Naive thymus-derived CD8-positive, alpha-beta T cell (primary cell): ENCODE data around the gene GYPC. TPM values are rescaled to one million over a fixed set of nuclear protein-coding genes. Genes with fewer than 3 reads are reported as not detected.

Experiments
- ATAC-seq, 2 donors: fragments of 150-1000 bp; cut with Tn5 transposase in 1 of 2; sonication (Bioruptor Pico), chemical (Tn5 transposase) in 1 of 2; 1 replicate in 1 of 2; 2 replicates in 1 of 2; pipeline ENCODE4 v1.10.0; 2021; ENCODE audit warnings: mild to moderate bottlenecking in 2 of 2, moderate library complexity in 2 of 2
- POLR2A ChIA-PET: fragments of 350-600 bp; sonication (Branson Sonifier 250); formaldehyde crosslinking; loops from one replicate; lab custom pipeline; 2021; ENCODE audit warnings: antibody characterized with exemption; lab: Charles Lee
- DNase-seq, 10 donors: peaks; one replicate each; pipeline versions ENCODE4 v3.0.0 to v3.0.0-alpha.2; 2020 to 2022
- H3K27ac Mint-ChIP-seq, 10 donors: one replicate each; pipeline ENCODE4 v1.8.0; 2020 to 2022; ENCODE audit warnings: mild to moderate bottlenecking in 10 of 10, mixed read lengths in 10 of 10, moderate library complexity in 4 of 10, inconsistent platforms in 1 of 10
- H3K27me3 Mint-ChIP-seq, 5 donors: one replicate each; pipeline ENCODE4 v1.8.0; 2021 to 2022; ENCODE audit warnings: mixed read lengths in 5 of 5
- H3K36me3 Mint-ChIP-seq, 3 donors: one replicate each; pipeline ENCODE4 v1.8.0; 2020 to 2022; ENCODE audit warnings: mixed read lengths in 3 of 3, mild to moderate bottlenecking in 2 of 3, inconsistent platforms in 1 of 3
- H3K4me1 Mint-ChIP-seq, 4 donors: one replicate each; pipeline ENCODE4 v1.8.0; 2021 to 2022; ENCODE audit warnings: mixed read lengths in 4 of 4
- H3K4me3 Mint-ChIP-seq, 10 donors: one replicate each; pipeline ENCODE4 v1.8.0; 2020 to 2022; ENCODE audit warnings: mild to moderate bottlenecking in 10 of 10, mixed read lengths in 10 of 10, moderate library complexity in 6 of 10, inconsistent platforms in 1 of 10
- H3K9me3 Mint-ChIP-seq, 9 donors: one replicate each; pipeline ENCODE4 v1.8.0; 2020 to 2022; ENCODE audit warnings: mixed read lengths in 9 of 9, mild to moderate bottlenecking in 3 of 9, inconsistent platforms in 1 of 9, moderate library complexity in 1 of 9
- polyA plus RNA-seq, 3 donors: library from polyadenylated mRNA; unstranded; fragments of 300-500 nt; fragmentation: Illumina TruSeq; gene quantifications; one replicate each; pipeline ENCODE4 v1.2.3, GENCODE V29; 2021
- total RNA-seq, 8 experiments: library from RNA in 2 of 8; stranded (reverse) in 2 of 8; gene quantifications; one replicate each; pipeline ENCODE4 v1.2.3 and lab custom pipeline; 2021 to 2026

The GYPC gene, protein sequence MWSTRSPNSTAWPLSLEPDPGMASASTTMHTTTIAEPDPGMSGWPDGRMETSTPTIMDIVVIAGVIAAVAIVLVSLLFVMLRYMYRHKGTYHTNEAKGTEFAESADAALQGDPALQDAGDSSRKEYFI
- total RNA-seq = 100 to 1,000 TPM; 151 to 152 TPM
- 100 to 1,000 TPM; 199 to 303 (median 265) TPM for polyA plus RNA-seq
- total RNA-seq (lab: John Stamatoyannopoulos, UW) = 73.6 to 127 (median 106) reads per million in 6 experiments

DNA sequence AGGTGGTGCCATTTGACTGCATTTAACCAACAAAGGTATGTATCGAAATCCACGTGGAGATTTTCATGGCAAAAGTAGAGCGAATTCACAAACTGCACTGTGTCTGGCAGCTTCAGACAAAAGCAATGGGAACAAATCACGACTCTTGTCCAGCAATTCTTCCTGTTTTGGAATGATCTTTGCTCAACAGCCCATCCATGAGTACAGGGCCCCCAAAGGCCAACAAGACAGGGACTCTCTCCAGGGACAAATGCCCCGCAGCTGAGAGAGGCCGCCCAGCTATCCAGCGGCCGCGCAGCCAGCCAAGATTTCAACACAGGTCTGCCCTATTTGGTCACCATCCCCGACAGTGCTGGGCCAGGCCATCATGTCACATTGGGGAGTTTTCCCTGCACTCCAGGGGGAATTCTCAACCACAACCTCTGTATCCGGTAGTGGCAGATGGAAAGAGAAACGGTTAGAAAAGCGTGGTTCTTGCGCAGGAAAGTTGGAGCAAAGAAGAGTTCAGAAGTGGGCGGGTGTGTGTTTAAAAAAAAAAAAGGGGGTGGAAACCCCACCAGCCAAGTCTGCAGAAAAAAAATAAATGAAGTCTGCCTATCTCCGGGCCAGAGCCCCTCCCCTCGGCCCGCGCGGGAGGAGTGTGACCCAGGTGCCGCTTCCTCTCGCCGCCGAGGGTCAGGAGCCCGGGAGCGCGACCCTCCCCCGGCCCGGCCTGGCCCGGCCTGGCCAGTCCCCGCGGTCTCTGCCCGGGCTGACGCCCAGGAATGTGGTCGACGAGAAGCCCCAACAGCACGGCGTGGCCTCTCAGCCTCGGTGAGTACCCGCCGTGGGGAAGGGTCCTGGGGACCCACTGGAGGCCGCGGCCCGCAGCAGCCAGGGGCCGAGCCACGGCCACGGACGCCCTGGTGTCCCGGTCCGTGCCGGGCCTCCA is at the start of gene GYPC:
GYPC (plus strand) TSS at position 659 of the 931 bp plus-strand sequence; CDS start at position 765, 106 bp downstream.
- Mint-ChIP-seq H3K9me3 (peaks cover 0 to 7% (median 3%) of the 10 kb centered on the region in 9 donors), H3K36me3 (peaks cover 3 to 8% (median 8%) of the 10 kb centered on the region in 3 donors), H3K27ac (peak within 1 kb of the TSS; percentile 93 to 100 (median 98)), H3K4me3 (peak within 1 kb of the TSS; percentile 94 to 100 (median 98)), H3K4me1 (peaks cover 26 to 54% (median 51%) of the 10 kb centered on the region in 4 donors), H3K27me3 (no peaks in the 10 kb centered on the region)
- ATAC-seq (peak; percentile 25 to 50), DNase-seq (peak in 8 of 10 donors; percentile 47 to 69 (median 58))
- POLR2A ChIA-PET = interaction anchor here (2.7 kb wide), 1 partner anchor 107 kb away, joined by 27 read pairs; no protein-coding TSS in a partner anchor

DNA sequence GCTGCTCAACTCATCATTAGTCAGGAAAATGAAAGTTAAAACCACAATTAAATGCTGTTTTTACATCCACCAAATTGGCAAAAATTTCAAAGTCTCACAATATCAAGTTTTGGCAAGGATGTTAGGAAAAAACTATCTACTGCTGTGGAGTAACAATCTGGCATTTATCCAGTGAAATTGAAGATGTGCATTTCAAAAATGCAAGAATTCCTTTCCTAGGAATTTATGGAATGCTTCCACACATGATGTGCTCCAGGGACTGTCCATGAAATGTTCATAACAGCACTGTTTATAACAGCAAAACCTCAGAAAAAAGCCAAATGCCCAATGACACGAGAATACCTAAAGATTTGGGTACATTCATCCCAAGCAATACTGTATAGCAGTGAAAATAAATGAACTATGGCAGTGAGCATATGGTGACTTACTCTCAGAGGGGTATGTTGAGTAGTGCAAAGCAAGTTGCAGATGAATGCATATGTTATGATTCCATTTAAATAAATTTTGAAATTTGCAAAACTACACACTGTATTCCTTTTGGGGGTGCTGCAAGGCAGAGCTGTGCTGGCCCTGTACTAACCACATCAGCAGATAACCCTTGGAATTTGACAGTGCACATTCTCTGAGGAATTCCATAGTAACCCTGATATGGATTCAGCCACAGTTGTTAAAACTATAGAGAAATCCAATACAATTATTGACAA is 41.3 kb upstream of the GYPC start:
- Mint-ChIP-seq H3K27me3 (no peaks in the 10 kb centered on the region), H3K9me3 (peaks cover 0 to 20% (median 0%) of the 10 kb centered on the region in 9 donors), H3K4me3 (no peak overlapping the region), H3K36me3 (peaks cover 0 to 3% (median 0%) of the 10 kb centered on the region in 3 donors), H3K4me1 (peaks cover 2 to 8% (median 6%) of the 10 kb centered on the region in 4 donors), H3K27ac (no peak overlapping the region)
- DNase-seq (no peak), ATAC-seq (no peak)
- POLR2A ChIA-PET = no interaction called here

DNA sequence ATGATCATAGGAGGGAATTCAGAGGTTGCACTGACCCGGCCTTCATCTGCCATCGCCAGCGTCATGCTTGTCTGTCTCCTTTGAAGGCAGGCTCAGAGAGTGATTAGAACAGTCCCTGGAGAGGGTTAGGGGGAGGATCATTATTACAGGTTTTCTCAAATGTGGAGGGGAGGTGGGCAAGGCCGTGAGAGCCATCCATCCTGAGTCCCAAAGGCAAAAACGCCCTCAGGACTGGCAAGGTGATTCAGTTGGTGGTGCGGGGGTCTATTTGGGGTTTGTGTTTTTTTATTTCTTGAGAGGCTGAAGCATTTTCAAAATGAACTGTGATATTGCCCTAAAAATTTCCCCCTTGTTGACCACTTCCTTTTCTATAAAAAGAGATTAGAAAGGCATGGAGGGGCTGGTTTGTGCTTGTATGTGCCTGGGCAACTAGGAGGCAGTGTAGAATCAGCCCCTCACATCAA is 39.3 kb upstream of the GYPC start:
- H3K36me3 Mint-ChIP-seq = no peaks in the 10 kb centered on the region
- POLR2A ChIA-PET = no interaction called here
- ATAC-seq = no peak
- no peak for DNase-seq
- peaks cover 0 to 5% (median 2%) of the 10 kb centered on the region in 9 donors for H3K9me3 Mint-ChIP-seq
- H3K27ac Mint-ChIP-seq = peak overlapping the region in 2 of 10 donors; percentile 4 to 7
- H3K4me1 Mint-ChIP-seq = peaks cover 2 to 10% (median 6%) of the 10 kb centered on the region in 4 donors
- no peaks in the 10 kb centered on the region for H3K27me3 Mint-ChIP-seq
- no peak overlapping the region for H3K4me3 Mint-ChIP-seq

DNA sequence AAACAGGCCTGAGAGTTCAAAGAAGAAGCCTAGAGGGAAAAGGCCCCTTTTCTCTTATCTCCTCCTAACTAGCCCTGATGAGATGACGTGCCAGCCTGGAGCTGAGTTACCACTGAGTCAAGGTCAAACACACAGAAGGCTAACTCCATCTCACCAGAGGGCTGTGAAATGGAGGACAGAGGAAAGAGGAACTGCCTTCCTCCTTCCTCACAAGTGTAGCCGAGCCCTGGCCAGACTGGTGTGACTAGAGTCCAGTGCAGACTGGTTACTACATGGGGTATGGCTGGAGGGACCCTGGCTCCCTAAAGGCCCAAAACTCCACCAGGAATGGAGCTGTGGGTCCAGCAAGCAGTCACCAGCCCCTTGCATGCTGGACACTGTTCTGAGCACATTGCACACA is 35.7 kb upstream of the GYPC start:
- Mint-ChIP-seq H3K27ac (no peak overlapping the region), H3K4me1 (peaks cover 2 to 10% (median 5%) of the 10 kb centered on the region in 4 donors), H3K36me3 (no peaks in the 10 kb centered on the region), H3K4me3 (no peak overlapping the region), H3K27me3 (peaks cover 0 to 1% (median 0%) of the 10 kb centered on the region in 5 donors), H3K9me3 (peaks cover 0 to 3% (median 0%) of the 10 kb centered on the region in 9 donors)
- no peak for DNase-seq
- POLR2A ChIA-PET = no interaction called here
- ATAC-seq = no peak

DNA sequence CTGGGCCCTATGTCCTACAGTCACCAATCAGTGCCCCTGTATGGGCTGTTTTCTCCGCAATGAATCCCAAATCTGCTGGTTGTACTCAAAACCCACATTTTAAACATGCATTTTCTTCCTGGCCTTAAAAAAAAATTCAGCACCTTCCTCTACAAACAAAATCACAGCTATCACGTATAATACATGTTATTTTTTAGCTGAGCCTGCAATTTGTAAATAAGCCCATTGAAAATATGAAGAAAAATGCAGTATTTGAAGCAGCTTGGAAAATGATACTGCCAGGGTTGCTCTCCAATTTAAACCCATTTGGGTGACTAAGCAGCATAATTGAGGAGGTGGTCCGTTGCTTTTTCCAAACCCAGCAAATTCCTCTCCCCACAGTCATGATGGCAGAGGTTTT is 33.0 kb upstream of the GYPC start:
- POLR2A ChIA-PET = no interaction called here
- ATAC-seq = no peak
- no peak for DNase-seq
- Mint-ChIP-seq H3K27me3 (peaks cover 0 to 10% (median 1%) of the 10 kb centered on the region in 5 donors), H3K36me3 (no peaks in the 10 kb centered on the region), H3K4me3 (no peak overlapping the region), H3K4me1 (peaks cover 0 to 4% (median 0%) of the 10 kb centered on the region in 4 donors), H3K9me3 (peaks cover 0 to 3% (median 0%) of the 10 kb centered on the region in 9 donors), H3K27ac (no peak overlapping the region)

DNA sequence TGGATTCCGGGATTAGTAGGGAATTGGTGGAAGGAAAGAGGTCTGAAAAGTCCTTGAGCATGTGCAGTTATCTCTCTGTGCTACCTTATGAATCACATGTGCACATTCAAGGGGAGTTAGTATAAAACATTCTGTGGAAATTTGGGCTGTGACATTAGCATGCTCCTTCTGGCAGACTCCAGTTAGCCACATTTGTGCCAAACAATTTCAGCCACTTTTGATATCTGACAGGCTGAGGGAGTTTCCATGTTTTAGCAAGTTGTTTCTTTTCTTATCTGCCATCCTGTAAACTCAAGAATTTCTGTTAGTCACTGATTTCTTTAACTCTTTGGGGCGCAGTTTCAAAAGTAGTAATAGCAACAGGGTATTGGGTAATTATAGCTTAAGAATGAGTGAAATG is 28.3 kb upstream of the GYPC start:
- H3K9me3 Mint-ChIP-seq = no peaks in the 10 kb centered on the region
- peaks cover 0 to 10% (median 2%) of the 10 kb centered on the region in 5 donors for H3K27me3 Mint-ChIP-seq
- ATAC-seq (no peak), DNase-seq (no peak)
- H3K27ac Mint-ChIP-seq = no peak overlapping the region
- POLR2A ChIA-PET = no interaction called here
- no peaks in the 10 kb centered on the region for H3K36me3 Mint-ChIP-seq
- no peak overlapping the region for H3K4me3 Mint-ChIP-seq
- no peaks in the 10 kb centered on the region for H3K4me1 Mint-ChIP-seq

DNA sequence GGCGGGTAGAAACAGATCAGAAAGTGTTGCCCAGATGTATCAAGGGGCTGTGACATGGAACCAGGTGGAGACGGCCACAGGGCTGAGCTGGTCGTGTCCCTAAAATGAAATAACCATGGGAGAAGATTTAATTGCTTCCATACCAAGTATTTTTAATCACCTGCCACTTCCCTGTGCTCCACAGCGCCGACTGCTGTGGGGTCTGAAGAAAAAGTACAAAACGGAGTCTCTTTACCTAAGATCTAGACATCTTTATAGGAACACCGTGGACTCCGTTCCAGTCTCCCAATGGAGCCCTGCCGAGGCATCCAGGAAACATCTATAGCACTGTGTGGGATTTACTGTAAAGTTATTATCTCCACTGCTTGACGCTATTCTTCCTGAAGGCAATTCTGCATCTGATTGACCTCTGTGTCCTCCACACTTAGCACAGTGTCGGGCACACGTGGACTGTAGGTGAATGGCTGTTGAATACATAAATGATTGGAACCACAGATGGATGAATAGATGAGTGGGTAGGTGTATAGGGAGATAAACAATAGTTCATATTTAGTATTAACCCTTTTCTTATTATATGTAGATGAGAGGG is 21.6 kb upstream of the GYPC start:
- no peak overlapping the region for H3K4me3 Mint-ChIP-seq
- no peaks in the 10 kb centered on the region for H3K27me3 Mint-ChIP-seq
- H3K4me1 Mint-ChIP-seq = peaks cover 3 to 7% (median 5%) of the 10 kb centered on the region in 4 donors
- H3K9me3 Mint-ChIP-seq = no peaks in the 10 kb centered on the region
- DNase-seq (peak in 6 of 10 donors; percentile 13 to 41 (median 24)), ATAC-seq (no peak)
- POLR2A ChIA-PET = no interaction called here
- H3K36me3 Mint-ChIP-seq = no peaks in the 10 kb centered on the region
- H3K27ac Mint-ChIP-seq = peak overlapping the region in 1 of 10 donors; percentile 1

DNA sequence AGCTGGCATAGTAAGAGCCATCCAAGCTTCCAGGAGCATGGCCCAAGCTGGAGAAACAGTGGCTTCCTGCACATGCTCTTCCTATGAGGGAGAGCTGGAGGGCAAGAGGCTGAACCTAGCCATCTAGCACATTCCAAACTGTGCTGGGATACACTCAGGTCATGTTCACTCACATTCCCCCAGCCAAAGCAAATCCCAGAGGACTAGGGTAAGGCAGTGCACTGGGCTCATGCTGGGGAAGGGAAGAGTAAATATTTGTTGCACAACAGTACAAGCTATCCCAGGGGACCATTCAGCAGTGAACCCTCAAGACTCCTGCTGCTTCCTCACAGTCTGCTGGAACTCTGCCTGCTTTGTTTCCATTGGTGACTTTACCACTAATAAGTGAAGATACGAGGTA is 20.7 kb upstream of the GYPC start:
- no peak for ATAC-seq
- no peak for DNase-seq
- Mint-ChIP-seq H3K4me3 (no peak overlapping the region), H3K36me3 (no peaks in the 10 kb centered on the region), H3K4me1 (peaks cover 3 to 7% (median 5%) of the 10 kb centered on the region in 4 donors), H3K9me3 (no peaks in the 10 kb centered on the region), H3K27ac (no peak overlapping the region), H3K27me3 (no peaks in the 10 kb centered on the region)
- POLR2A ChIA-PET = no interaction called here

DNA sequence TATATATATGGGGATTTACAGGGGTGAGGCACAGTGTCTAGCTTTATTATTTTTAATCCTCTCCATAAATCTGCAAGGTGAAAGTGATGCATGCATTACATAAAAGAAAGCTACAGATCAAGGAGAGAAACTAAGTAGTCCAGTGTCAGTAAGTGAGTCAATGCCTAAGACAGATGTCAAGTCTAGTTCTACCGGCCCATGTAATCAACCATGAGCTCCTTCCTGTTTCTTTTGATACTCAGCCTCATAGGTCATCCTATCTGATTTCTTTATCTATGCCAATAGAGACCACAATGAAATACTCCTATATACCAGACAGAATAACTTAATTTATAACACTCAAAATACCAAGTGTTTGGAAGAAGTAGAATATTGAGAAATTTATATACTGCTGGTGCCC is 20.2 kb upstream of the GYPC start:
- H3K36me3 Mint-ChIP-seq = no peaks in the 10 kb centered on the region
- ATAC-seq (no peak), DNase-seq (no peak)
- no peaks in the 10 kb centered on the region for H3K27me3 Mint-ChIP-seq
- H3K27ac Mint-ChIP-seq = no peak overlapping the region
- peaks cover 4 to 7% (median 5%) of the 10 kb centered on the region in 4 donors for H3K4me1 Mint-ChIP-seq
- H3K4me3 Mint-ChIP-seq = no peak overlapping the region
- POLR2A ChIA-PET = no interaction called here
- no peaks in the 10 kb centered on the region for H3K9me3 Mint-ChIP-seq

DNA sequence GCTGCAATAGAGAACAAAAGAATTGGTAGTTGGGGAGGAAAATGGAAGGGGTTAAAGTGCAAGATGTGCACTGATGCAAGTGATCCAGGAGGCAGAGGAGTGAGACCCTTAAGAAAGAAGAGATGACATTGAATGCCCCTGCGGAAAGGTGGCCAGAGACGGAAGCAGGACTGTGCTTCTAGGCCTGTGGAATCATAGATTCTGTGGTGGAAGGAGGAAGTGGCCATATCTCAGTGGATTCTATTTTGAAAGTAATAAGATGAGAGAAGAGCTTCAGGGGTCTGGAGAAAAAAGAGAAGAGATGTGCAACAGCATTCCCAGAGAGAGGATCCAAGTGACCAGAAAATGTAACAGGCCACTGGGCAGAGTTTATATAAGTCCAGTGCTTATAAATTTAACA is 18.6 kb upstream of the GYPC start:
- H3K4me1 Mint-ChIP-seq = peaks cover 4 to 7% (median 5%) of the 10 kb centered on the region in 4 donors
- no peaks in the 10 kb centered on the region for H3K9me3 Mint-ChIP-seq
- no peaks in the 10 kb centered on the region for H3K36me3 Mint-ChIP-seq
- no peak overlapping the region for H3K4me3 Mint-ChIP-seq
- H3K27ac Mint-ChIP-seq = peak overlapping the region in 2 of 10 donors; percentile 8 to 38
- ATAC-seq (no peak), DNase-seq (no peak)
- POLR2A ChIA-PET = no interaction called here
- H3K27me3 Mint-ChIP-seq = peaks cover 0 to 2% (median 0%) of the 10 kb centered on the region in 5 donors

DNA sequence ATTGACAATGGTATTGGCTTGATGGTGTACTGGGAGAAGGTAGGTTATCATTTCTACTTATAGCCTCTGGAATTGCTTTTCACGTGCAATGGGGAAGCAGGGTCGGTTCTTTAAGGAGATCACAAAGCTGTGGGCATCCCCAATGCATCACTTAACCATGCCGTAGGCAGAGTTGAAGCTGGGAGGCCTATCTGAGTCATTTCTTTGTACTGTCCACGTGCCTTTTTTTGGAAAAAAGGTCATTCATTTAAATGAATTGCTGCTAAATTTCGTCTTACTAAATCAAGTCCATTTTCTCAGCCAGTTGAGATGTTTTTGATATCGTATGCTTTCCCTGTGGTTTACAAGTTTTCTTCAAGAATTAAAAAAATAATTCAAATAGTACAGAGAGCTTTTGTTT is 17.2 kb upstream of the GYPC start:
- DNase-seq (no peak), ATAC-seq (no peak)
- H3K9me3 Mint-ChIP-seq = no peaks in the 10 kb centered on the region
- no peak overlapping the region for H3K27ac Mint-ChIP-seq
- H3K27me3 Mint-ChIP-seq = peaks cover 0 to 2% (median 0%) of the 10 kb centered on the region in 5 donors
- no peak overlapping the region for H3K4me3 Mint-ChIP-seq
- H3K36me3 Mint-ChIP-seq = no peaks in the 10 kb centered on the region
- H3K4me1 Mint-ChIP-seq = peaks cover 4 to 7% (median 5%) of the 10 kb centered on the region in 4 donors
- POLR2A ChIA-PET = no interaction called here

DNA sequence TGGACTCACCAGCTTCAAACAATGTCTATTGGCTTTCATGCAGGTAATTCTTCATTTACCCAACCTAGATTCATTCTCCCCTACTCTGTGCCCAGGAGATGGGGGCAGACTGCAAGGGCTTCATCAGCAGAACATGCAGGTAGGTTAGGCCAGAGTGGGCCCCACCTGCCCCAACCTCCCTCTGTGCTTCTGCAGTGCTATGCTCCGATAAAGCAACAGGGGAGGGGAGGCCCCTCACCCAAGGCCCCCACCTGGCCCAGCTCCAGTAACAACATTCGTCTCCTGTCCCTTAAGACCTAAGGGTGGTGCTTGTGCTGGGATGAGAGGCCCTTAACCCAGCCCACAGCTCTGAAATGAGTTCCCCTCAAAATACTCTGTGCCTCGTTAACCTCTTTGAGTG is 16.7 kb upstream of the GYPC start:
- ATAC-seq (no peak), DNase-seq (no peak)
- Mint-ChIP-seq H3K4me3 (no peak overlapping the region), H3K36me3 (no peaks in the 10 kb centered on the region), H3K27ac (peak overlapping the region in 1 of 10 donors; percentile 21), H3K9me3 (no peaks in the 10 kb centered on the region), H3K4me1 (peaks cover 0 to 6% (median 2%) of the 10 kb centered on the region in 4 donors), H3K27me3 (peaks cover 0 to 2% (median 0%) of the 10 kb centered on the region in 5 donors)
- POLR2A ChIA-PET = no interaction called here
